Measurements from ENCODE around the gene NRBF2. TPM values are rescaled to one million over a fixed set of nuclear protein-coding genes. Genes with fewer than 3 reads are reported as not detected.
"Not testable (repeated sequence)": the region's sequence is repeated elsewhere in the genome, so short reads cannot be mapped to it uniquely, and the experiment has no call there.

Gene NRBF2
- total RNA-seq, 1 donor from 2014 or later, result 18.0 TPM

DNA sequence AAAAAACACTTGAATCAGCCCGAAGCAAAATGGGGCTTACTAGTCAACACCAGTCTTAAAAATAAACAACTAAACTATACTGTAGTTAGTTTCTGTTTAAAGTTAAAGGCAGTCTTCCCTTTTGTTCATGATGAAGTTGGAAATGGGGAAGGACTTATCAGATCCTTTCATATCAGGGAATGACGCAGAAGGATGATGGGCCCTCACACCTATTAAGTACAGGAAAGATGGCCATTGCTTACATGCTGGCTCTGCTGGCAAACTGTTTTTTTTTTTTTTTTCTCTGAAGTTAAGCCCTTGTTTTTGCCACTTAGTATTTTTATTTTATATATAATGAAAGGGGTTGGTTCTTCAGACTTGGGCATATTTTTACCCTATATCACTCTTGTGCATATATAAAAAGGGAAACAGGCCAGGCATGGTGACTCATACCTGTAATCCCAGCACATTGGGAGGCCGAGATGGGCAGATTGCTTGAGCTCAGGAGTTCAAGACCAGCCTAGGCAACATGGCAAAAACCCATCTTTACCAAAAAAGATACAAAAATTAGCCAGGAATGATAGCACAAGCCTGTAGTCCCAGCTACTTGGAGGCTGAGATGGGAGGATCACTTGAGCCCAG, 16.6 kb upstream of the NRBF2 start:
- no peak for DNase-seq (ENCODE audit: low read depth, low spot score)

DNA sequence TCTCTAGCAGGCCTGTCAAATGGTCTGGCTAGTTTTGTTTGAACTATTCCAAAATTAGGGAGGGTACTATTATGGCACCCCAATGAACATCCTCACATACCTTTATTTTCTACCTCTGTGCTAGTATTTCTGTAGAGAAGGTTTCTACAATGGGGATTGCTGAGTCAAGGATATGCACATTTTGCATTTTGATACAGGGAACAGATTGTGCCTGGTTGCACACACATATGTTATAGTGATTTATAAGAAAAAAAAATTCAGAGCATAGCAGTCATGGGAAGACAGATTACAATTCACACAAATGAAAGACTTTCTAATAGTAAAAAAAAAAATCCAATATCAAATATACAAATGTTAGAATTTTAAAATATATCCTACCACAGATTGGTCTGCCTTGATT, 14.1 kb upstream of the NRBF2 start:
- DNase-seq (ENCODE audit: low read depth, low spot score), result no peak

DNA sequence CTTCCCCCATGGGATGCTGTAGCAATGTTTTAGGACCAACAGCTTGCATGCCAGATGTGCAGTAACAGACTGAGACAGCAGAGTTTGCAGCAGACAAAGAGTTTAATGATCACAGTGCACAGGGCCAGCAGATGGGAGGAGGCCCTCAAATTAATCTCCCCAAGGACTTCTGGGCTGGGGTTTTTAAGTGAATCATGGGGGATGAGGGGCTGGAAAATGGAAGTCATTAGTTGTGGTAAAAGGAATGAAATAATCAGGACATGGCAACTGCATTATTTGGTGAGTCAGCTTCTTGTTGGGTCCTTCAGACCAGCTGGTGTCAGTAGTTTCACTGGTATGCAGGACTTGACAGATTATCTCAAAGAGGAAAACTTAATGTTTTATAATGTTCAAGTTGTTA, 12.6 kb upstream of the NRBF2 start:
- DNase-seq (ENCODE audit: low read depth, low spot score), result no peak

DNA sequence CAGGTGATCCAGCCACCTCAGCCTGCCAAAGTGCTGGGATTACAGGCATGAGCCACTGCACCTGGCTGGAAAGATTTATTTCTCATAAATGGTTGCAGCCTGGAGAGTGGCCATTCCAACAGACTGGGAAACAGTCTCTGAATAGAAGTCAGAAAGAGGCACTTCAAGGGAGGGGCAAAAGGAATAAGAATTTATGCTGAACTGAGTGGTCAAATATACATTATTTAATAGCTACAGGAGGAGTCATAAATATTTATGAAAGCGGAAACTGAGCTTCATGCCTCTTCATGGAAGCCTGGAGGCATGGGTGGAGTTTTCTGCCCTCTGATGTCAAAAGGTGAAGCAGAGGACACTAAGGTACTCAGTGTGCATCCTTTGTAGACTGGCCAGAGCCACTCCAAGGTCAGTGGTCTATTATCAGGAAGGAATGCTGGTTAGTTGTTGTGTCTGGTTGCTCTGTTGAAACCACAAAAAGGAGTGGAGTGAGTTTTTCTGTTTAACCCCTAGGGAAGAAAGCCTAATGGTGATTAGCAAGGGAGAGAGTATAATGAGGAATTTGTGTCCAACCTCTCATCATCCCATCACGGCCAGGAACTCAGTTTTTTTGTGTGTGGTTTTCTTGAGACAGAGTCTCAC, 9.3 kb upstream of the NRBF2 start:
- DNase-seq (ENCODE audit: low read depth, low spot score), result no peak

DNA sequence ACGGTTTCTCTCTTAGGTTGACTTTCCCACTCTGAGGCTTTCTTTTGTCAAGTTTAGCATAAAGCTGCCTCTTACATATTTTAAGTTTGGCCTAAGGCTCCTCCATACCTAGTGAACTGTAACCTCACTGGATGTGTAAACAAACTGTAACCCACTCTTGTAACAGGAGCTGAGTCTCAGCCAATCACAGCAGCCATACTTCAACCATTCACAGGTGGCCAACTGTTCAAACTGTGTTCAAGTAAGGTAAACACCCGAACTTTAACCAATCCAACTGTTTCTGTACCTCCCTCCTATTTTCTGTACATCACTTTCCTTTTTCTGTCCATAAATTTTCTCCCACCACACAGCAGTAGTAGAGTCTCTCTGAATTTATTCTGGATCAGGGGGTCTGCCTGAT, 7.7 kb upstream of the NRBF2 start:
- no peak for DNase-seq (ENCODE audit: low read depth, low spot score)

DNA sequence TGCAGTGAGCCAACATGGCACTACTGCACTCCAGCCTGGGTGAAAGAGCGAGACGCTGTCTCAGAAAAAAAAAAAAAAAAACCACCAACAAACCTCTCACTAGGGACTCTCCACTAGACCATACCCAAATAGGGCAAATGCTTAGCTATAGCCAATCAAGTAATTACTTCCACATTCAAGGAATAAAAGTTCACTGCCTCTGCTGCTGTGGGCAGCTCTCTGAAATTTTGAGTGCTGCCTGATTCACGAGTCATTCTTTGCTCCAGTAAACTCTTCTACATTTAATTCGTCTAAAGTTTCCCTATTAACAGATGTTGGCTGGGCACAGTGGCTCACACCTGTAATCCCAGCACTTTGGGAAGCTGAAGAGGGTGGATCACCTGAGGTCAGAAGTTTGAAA, 4.7 kb upstream of the NRBF2 start:
- DNase-seq (ENCODE audit: low read depth, low spot score), result no peak

DNA sequence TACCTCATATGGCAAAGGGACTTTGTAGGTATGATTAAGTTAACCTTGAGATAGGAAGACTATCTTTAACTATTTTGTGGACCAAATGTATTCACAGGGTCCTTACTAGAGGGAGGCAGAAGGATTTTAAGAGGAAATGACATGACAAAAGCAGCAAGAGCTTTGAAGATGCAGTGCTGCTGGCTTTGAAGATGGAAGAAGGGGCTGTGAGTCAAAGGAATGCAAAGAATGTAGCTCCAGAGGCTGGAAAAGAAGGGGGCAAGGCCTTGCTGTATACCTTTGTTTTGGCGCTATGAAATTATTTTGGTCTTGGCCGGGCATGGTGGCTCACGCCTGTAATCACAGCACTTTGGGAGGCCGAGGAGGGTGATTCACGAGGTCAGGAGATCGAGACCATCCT, 3.2 kb upstream of the NRBF2 start:
- DNase-seq (ENCODE audit: low read depth, low spot score), result no peak

DNA sequence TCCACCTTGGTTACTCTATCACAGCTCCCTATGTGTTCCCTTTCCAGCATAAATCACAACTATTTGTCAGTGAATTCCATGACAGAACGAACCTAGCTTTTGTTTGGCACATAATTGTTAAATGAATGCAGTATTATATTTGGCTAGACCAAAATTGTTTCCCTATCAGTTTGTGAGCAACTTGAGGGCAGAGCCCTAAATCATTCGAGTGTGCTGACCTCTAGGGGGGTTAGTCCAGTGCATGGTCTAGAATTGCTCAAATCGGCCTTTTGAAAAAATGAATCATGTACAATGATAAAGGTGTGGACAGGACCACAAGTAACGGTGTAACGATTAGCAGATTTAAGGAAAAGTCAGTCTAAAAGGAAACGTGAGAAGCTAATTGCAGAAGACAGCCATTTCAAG, 475 bp upstream of the NRBF2 start:
- DNase-seq (ENCODE audit: low read depth, low spot score), result no peak

DNA sequence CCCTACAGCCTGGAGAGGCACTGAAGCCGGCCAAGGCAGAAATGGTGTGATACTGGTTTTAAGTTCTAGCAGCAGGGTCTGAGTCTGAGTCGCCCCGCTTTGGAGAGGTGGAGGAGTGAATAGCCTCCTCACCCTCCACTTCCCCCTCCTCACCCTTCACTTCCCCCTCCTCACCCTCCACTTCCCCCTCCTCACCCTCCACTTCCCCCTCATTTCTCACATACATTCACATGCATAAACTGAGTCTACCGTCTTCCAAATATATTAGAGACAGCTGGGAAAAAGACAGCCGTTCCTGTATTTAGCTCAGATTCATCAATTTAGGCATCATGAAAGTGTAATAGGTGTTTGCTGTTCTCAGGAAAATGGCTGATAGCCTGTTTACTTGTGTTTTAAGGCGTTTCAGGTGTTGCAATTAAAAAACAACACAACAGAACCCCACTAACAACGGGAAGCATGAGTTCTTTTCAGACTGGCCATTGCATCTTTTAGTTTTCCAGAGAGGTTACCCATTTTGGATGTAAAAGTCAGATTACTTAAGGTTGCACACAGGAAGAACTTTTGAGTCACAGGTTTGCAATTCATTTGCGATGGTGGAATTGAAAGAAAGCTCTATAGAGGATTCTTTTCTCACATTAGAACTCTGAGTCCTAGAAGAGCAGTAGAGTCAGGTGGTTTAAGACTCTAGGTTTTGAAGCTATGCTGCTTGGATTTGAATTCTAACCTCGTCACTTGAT, 861 bp downstream of the NRBF2 start:
- no peak for DNase-seq (ENCODE audit: low read depth, low spot score)

DNA sequence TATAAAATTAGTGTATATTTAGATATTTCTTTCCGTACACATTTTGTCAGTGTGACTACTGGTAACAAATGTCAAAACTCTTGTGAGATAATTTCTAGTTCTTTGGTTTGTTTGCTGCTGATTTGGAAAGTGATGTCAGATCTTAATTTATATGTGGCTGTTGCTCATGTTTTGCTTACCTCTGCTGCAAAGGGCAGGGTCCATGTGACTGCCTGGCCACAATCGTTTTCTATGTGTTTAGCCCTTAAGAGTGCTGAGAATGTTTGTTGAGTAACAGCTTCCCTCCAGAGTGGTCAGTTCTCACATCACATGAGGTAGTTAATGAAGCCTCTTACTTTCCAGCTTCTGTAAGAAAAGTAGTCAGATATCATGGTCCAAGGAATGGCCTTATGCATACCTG, 4.2 kb downstream of the NRBF2 start:
- DNase-seq (ENCODE audit: low read depth, low spot score), result no peak

DNA sequence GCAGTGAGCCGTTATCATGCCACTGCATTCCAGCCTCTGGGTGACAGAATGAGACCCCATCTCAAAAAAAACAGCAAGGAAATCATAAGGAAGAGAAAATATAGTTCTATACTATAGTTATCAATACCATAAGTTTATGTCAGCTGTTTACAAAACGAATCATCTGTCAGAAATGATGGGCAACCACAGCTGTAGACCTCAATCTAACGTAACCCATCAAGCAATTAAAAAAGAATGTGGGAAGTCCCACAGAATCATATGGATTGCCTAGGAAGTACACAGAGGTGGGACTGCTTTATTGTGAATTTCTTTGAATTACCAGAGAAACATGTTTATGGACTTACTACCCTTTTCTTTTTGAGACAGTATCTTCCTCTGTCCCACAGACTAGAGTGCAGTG, 6.9 kb downstream of the NRBF2 start:
- DNase-seq (ENCODE audit: low read depth, low spot score), result no peak

DNA sequence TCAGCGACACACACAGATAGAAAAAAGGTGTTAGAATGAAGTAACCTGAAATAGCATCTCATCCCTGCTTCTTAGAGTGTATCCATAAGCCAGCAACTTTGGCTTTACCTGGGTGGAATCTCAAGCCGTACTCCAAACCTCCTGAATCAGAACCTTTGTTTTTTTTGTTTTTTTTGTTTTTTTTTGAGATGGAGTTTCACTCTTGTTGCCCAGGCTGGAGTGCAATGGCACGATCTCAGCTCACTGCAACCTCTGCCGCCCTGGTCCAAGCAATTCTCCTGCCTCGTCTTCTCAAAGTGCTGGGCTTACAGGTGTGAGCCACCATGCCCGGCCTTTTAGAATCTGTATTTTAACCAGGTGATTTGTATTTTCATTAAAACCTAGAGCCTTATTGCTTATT, 9.0 kb downstream of the NRBF2 start:
- no peak for DNase-seq (ENCODE audit: low read depth, low spot score)

DNA sequence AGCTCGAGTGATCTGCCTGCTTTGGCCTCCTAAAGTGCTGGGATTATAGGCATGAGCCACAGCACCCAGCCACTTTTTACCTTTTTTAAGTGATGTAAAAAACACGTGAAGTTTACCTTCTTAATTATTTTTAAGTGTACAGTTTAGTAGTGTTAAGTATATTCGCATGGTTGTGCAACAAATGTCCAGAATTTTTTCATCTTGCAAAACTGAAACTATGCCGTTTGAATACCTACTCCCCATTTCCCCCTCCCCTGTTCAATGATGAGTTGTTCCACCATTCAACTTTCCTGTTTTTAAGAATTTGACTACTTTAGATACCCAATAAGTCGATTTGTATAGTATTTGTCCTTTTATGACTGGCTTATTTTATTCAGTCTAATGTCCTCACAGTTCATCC, 10.9 kb downstream of the NRBF2 start:
- no peak for DNase-seq (ENCODE audit: low read depth, low spot score)

DNA sequence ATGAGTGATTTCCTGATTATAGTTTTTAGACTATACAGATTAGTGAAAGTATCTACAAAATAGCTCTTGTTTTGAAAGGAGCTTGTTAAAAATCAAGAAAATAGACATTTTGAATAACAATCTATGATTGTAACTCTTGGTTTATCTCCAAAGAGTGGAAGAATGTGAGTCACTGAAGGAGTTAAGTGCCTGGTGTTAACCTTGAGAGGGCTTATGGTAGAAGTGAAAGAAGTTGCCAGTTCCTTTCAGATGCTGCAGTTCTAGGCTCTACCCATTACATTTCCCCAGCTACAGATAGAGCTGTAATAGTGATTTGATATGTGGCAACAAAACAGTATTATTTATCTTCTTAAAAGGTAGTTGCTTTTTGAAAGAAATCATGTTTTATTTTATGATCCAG, 12.7 kb downstream of the NRBF2 start:
- no peak for DNase-seq (ENCODE audit: low read depth, low spot score)

DNA sequence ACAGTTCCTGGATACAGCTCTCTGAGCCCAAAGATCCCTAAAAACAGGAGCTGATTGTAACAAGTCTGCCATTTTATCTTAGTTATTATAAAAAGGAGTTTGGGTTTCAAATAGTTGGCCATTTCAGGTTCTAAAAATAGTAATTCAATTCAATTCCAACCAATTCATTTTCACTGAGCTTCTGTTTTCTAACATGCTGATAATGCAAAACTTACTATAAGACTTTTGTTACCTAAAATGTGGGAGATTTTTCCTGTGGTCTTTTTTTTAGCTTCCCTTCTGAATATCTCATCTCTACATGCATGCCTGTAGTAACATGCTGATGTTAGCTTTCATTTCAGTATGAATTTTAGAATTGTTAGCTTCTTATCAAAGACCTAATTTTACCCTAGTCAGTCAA, 13.4 kb downstream of the NRBF2 start:
- no peak for DNase-seq (ENCODE audit: low read depth, low spot score)

DNA sequence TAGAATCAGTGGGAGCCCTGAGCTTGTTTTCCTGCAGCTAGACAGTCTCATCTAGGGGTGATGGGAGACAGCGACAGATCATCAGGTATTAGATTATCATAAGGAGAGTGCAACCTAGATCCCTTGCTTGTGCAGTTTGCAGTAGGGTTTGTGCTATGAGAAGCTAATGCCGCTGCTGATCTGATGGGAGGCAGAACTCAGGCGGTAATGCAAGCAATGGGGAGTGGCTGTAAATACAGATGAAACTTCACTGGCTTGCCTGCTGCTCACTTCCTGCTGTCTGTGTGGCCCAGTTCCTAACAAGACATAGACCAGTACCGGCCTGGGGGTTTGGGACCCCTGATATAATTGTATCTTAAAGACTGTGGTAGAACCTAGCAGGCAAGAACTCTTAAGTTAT, 17.6 kb downstream of the NRBF2 start:
- DNase-seq (ENCODE audit: low read depth, low spot score), result no peak

DNA sequence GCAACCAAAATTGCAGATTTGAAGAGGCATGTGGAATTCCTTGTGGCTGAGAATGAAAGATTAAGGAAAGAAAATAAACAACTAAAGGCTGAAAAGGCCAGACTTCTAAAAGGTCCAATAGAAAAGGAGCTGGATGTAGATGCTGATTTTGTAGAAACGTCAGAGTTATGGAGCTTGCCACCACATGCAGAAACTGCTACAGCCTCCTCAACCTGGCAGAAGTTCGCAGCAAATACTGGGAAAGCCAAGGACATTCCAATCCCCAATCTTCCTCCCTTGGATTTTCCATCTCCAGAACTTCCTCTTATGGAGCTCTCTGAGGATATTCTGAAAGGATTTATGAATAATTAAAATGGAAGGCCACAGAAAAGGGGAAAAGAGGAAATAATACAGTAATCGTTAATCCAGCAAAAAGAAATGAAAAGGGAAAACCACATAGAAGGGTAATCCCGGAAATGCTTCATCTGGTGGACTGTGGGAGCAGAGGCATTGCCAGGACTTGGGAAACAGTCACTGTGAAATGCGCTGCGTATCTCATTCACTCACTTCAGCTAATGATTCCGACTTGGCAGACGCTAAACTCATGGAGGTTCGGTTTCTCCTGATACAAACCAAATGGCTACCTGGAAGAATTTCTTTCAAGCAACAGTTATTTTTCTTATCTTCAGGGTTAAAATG, 20.9 kb downstream of the NRBF2 start:
- DNase-seq (ENCODE audit: low read depth, low spot score), result not testable (repeated sequence)

DNA sequence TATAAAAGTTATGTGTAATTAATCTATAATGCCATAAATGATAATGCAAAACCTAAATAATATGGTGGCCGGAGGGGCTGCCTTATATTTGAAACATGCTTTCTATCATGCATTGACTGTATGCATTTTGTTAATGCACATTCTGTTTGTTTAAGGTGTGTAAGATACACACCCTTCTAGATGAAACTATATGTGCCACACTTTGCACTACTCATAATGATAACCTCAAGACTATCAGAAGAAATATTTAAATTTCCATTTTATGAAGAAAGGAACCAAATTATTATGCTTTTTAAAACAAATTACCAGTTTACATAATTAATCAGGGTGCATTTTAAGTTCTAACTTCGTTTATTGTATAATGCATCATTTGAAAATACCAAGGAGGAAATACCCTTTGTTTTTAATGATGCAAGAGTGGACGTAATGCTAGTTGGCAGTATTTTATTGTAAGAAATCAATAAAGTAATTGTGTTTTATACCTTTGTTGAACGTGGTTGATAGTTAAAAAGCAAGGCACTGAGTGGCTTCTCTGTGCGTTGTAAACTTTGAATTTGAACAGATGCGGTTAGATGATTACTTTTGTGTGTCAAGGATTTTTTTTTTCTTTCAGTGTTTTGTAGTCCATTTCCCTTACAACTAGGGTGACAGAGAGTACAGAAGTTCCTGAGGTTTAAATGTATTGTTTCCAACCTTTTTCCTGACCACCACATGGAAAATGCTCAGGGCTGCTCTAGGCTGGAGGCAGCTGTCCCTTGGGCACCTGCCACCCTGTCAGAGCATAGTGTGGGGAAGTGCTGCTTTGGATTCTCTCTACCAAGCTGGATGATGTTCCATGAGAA, 21.6 kb downstream of the NRBF2 start:
- no peak for DNase-seq (ENCODE audit: low read depth, low spot score)

DNA sequence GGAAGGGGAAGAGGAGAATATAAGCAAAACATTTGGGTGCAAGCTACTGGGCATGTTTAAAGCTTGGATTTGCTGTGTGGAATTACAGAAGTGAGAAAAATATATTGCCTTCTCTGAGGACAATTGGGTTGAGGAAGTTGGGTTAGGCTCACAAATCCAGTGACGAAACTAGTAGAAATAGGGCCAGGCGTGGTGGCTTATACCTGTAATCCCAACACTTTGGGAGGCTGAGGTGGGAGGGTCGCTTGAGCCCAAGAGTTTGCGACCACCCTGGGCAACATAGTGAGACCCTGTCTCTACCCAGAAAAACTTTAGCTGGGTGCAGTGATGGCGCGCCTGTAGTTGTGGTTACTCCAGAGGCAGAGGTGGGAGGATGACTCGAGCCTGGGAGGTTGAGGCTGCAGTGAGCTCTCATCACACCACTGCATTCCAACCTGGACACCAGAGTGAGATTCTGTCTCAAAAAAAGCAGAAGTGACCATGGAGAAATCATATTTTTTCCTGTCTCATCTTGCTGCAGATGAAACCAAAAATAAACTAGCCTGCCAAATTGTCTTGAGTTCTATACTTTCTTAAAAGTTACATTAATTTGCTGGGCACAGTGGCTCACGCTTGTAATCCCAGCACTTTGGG, 22.4 kb downstream of the NRBF2 start:
- no peak for DNase-seq (ENCODE audit: low read depth, low spot score)

DNA sequence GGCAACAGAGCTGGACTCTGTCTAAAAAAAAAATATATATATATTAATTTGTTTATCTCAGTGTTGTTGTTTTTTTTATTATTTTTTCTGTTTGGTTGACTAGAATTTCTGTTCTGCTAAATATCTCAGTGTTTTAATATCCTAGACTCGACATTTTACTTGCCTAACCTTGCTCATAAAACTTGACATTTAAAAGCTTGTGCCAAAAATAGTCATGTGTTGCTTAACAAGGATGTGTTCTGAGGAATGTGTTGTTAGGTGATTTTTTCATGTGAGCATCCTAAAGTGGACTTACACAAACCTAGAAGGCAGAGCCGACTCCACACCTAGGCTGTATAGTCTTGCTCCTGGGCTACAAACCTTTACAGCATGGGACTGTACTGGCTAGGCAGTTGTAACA, 23.1 kb downstream of the NRBF2 start:
- no peak for DNase-seq (ENCODE audit: low read depth, low spot score)
